GM12878 (cell line): ENCODE results near the gene APLP1.
"Not testable (repeated sequence)": the region's sequence is repeated elsewhere in the genome, so short reads cannot be mapped to it uniquely, and the experiment has no call there.

Experiments
- CTCF ChIP-seq, 3 experiments: IDR thresholded peaks in 2 of 3; conservative IDR thresholded peaks in 1 of 3; 2 replicates each; pipeline ENCODE4 v1.5.1; 2011; ENCODE audit warnings: low read depth in 3 of 3, low read length in 3 of 3, mild to moderate bottlenecking in 3 of 3, control low read depth in 2 of 3, moderate library complexity in 2 of 3, inconsistent platforms in 1 of 3, mixed read lengths in 1 of 3; ENCODE audit not compliant: control insufficient read depth in 2 of 3, insufficient read depth in 1 of 3; ENCODE audit errors: extremely low read depth in 1 of 3
- POLR2A ChIP-seq: IDR thresholded peaks from 2 replicates; pipeline ENCODE4 v1.6.1; 2011; ENCODE audit warnings: low read depth, mild to moderate bottlenecking, low read length
- RAD21 ChIP-seq: IDR thresholded peaks from 2 replicates; pipeline ENCODE4 v1.6.1; 2011; ENCODE audit warnings: mild to moderate bottlenecking, low read depth, low read length, moderate library complexity; ENCODE audit not compliant: insufficient read depth
- RELA ChIP-seq: fragments of 450-650 bp; IDR thresholded peaks from 2 replicates; pipeline ENCODE4 v1.8.0; 2014; ENCODE audit warnings: borderline replicate concordance; ENCODE audit not compliant: partially characterized antibody
- SREBF2 ChIP-seq: IDR thresholded peaks from 2 replicates; pipeline ENCODE4 v1.6.1; 2012; ENCODE audit warnings: mild to moderate bottlenecking, low read length
- SRF ChIP-seq, 2 experiments: IDR thresholded peaks; 2 replicates each; pipeline ENCODE4 v1.6.1; 2011; ENCODE audit warnings: low read depth in 2 of 2, low read length in 2 of 2, mild to moderate bottlenecking in 1 of 2, moderate library complexity in 1 of 2
- USF1 ChIP-seq: IDR thresholded peaks from 2 replicates; pipeline ENCODE4 v1.6.1; 2011; ENCODE audit warnings: borderline replicate concordance, low read depth, mild to moderate bottlenecking, moderate library complexity, mixed read lengths, low read length; ENCODE audit not compliant: insufficient read depth; ENCODE audit errors: extremely low read length
- YY1 ChIP-seq: IDR thresholded peaks from 2 replicates; pipeline ENCODE4 v1.6.1; 2011; ENCODE audit warnings: low read depth, mild to moderate bottlenecking, low read length
- ZBTB40 ChIP-seq: fragments of 450-650 bp; IDR thresholded peaks from 2 replicates; pipeline ENCODE4 v1.6.1; 2016; ENCODE audit warnings: mild to moderate bottlenecking, moderate library complexity, borderline replicate concordance

- TF ChIP-seq RELA; RAD21; CTCF (IDR thresholded peaks at IDR 0.05 in 2 of 3, conservative IDR thresholded peaks at IDR 0.05 in 1 of 3; ENCODE audit: control insufficient read depth in 2 of 3, extremely low read depth in 1 of 3, insufficient read depth in 1 of 3, low read depth in 3 of 3, low read length in 3 of 3); SREBF2; USF1; YY1; POLR2A; ZBTB40; SRF (IDR thresholded peaks at IDR 0.05; ENCODE audit: low read depth in 2 of 2, low read length in 2 of 2): not testable (repeated sequence)
These were observed 23.4 kb downstream of the APLP1 start for GRCh38 chr19:35891819-35892218.
